ENCODE measurements around the gene SLC25A52. TPM values are rescaled to one million over a fixed set of nuclear protein-coding genes. Genes with fewer than 3 reads are reported as not detected.
A peak's percentile ranks its signal among the peaks of the same experiment; 100 is the strongest.

The SLC25A52 gene
- total and polyA plus RNA-seq, 7 donors, result 0.05 to 0.78 TPM; not detected in 5

- no peaks in the 10 kb centered on the region for H3K27me3 ChIP-seq (ENCODE audit: insufficient read depth in 3 of 3, low read length in 2 of 3)
- no peak overlapping the region for H3K4me3 ChIP-seq
- intact Hi-C loops (cut with DNase I), result loop anchor here (2.0 to 5.0 kb wide), 3 partner anchors 76 to 236 kb away; no protein-coding TSS in a partner anchor
- H3K27ac ChIP-seq, result no peak overlapping the region
- H3K36me3 ChIP-seq (ENCODE audit: insufficient read depth in 1 of 2, low read depth in 1 of 2), result no peaks in the 10 kb centered on the region
- WGBS, 3 donors, result 70 to 71% (median 71%) methylated on average over 4 of the region's 4 CpGs
- DNase-seq (no peak), ATAC-seq (peak in 3 of 4 donors; percentile 36 to 56 (median 43))
- H3K9me3 ChIP-seq, result peaks cover 4% of the 10 kb centered on the region
- TF ChIP-seq CTCF (IDR thresholded peaks at IDR 0.05), result peak; percentile 94
- peaks cover 9% of the 10 kb centered on the region for H3K4me1 ChIP-seq
Measured at GRCh38 chr18:31741097-31741735, 19.5 kb downstream of the SLC25A52 start.

GRCh38 chr18:31740180-31740579, 20.5 kb downstream of the SLC25A52 start:
- Histone ChIP-seq H3K36me3 (ENCODE audit: insufficient read depth in 1 of 2, low read depth in 1 of 2) (no peaks in the 10 kb centered on the region), H3K9me3 (peaks cover 4% of the 10 kb centered on the region), H3K4me1 (peaks cover 9% of the 10 kb centered on the region), H3K27ac (no peak overlapping the region), H3K27me3 (ENCODE audit: insufficient read depth in 3 of 3, low read length in 2 of 3) (no peaks in the 10 kb centered on the region), H3K4me3 (no peak overlapping the region)
- DNase-seq, result no peak
- WGBS, 3 donors, result 81 to 86% (median 85%) methylated on average over 9 of the region's 9 CpGs
- no peak for ATAC-seq
- intact Hi-C loops (cut with DNase I), result loop anchor here (2.0 to 5.0 kb wide), 3 partner anchors 77 to 237 kb away; no protein-coding TSS in a partner anchor
- no peak for TF ChIP-seq CTCF (IDR thresholded peaks at IDR 0.05)

GRCh38 chr18:31739651-31740050, 21.0 kb downstream of the SLC25A52 start:
- H3K4me1 ChIP-seq, result peaks cover 9% of the 10 kb centered on the region
- intact Hi-C loops (cut with DNase I), result loop anchor here (2.0 to 5.0 kb wide), 3 partner anchors 78 to 238 kb away; no protein-coding TSS in a partner anchor
- WGBS, 3 donors, result 45 to 66% (median 51%) methylated on average over 3 of the region's 3 CpGs

GRCh38 chr18:31738460-31739407, 21.9 kb downstream of the SLC25A52 start:
- 72 to 85% (median 77%) methylated on average over 11 of the region's 11 CpGs for WGBS, 3 donors
- H3K4me1 ChIP-seq, result peaks cover 9% of the 10 kb centered on the region

More at GRCh38 chr18:31739651-31740050, 21.0 kb downstream of the SLC25A52 start:
- no peak for TF ChIP-seq CTCF (IDR thresholded peaks at IDR 0.05)
- ATAC-seq, result no peak
- Histone ChIP-seq H3K36me3 (ENCODE audit: insufficient read depth in 1 of 2, low read depth in 1 of 2) (no peaks in the 10 kb centered on the region), H3K27ac (no peak overlapping the region), H3K4me3 (no peak overlapping the region), H3K9me3 (peaks cover 4% of the 10 kb centered on the region), H3K27me3 (ENCODE audit: insufficient read depth in 3 of 3, low read length in 2 of 3) (no peaks in the 10 kb centered on the region)
- DNase-seq, result no peak

More at GRCh38 chr18:31738460-31739407, 21.9 kb downstream of the SLC25A52 start:
- TF ChIP-seq CTCF (IDR thresholded peaks at IDR 0.05), result no peak
- peak in 1 of 2 donors; percentile 56 for DNase-seq
- no peaks in the 10 kb centered on the region for H3K27me3 ChIP-seq (ENCODE audit: insufficient read depth in 3 of 3, low read length in 2 of 3)
- intact Hi-C loops (cut with DNase I), result no loop called here
- H3K4me3 ChIP-seq, result no peak overlapping the region
- H3K9me3 ChIP-seq, result peaks cover 4% of the 10 kb centered on the region
- H3K27ac ChIP-seq, result no peak overlapping the region
- ATAC-seq, result peak in 2 of 4 donors; percentile 48 to 77
- H3K36me3 ChIP-seq (ENCODE audit: insufficient read depth in 1 of 2, low read depth in 1 of 2), result no peaks in the 10 kb centered on the region
